Loucy (cell line): ENCODE measurements around the gene TSG101.

Experiments
- H2AFZ ChIP-seq: fragments of 200-600 bp; sonication (generic); 2 replicates; pipeline ENCODE4 v1.6.0; 2016; ENCODE audit warnings: antibody characterized with exemption, mild to moderate bottlenecking, low read length, moderate library complexity
- H3F3A ChIP-seq: fragments of 200-600 bp; 2 replicates; pipeline ENCODE4 v1.6.0; 2016; ENCODE audit warnings: antibody characterized with exemption, low read depth, mild to moderate bottlenecking
- H3K27me3 ChIP-seq: fragments of 200-600 bp; sonication (generic); 2 replicates; pipeline ENCODE4 v1.6.1; 2014; ENCODE audit warnings: low read length, mild to moderate bottlenecking; ENCODE audit not compliant: insufficient read depth, poor library complexity, severe bottlenecking
- H3K36me3 ChIP-seq: fragments of 200-600 bp; sonication (generic); 2 replicates; pipeline ENCODE4 v1.6.1; 2016; ENCODE audit warnings: low read length; ENCODE audit not compliant: insufficient read depth
- H3K4me1 ChIP-seq: fragments of 200-600 bp; sonication (generic); 2 replicates; pipeline ENCODE4 v1.5.1; 2014; ENCODE audit warnings: low read length, mild to moderate bottlenecking; ENCODE audit not compliant: insufficient read depth, poor library complexity, severe bottlenecking
- H3K4me2 ChIP-seq: fragments of 200-600 bp; sonication (generic); 2 replicates; pipeline ENCODE4 v1.6.0; 2014; ENCODE audit warnings: antibody characterized with exemption, low read length, low read depth, mild to moderate bottlenecking; ENCODE audit not compliant: poor library complexity, severe bottlenecking
- H3K4me3 ChIP-seq: fragments of 200-600 bp; sonication (generic); 2 replicates; pipeline ENCODE4 v1.5.1; 2014; ENCODE audit warnings: low read length, mild to moderate bottlenecking, mixed read lengths; ENCODE audit not compliant: poor library complexity, severe bottlenecking
- H3K79me2 ChIP-seq: fragments of 200-600 bp; sonication (generic); 2 replicates; pipeline ENCODE4 v1.6.1; 2014; ENCODE audit warnings: low read length; ENCODE audit not compliant: insufficient read depth
- H3K9ac ChIP-seq: fragments of 200-600 bp; sonication (generic); 2 replicates; pipeline ENCODE4 v1.6.0; 2014; ENCODE audit warnings: mild to moderate bottlenecking, low read depth, low read length, moderate library complexity; ENCODE audit not compliant: poor library complexity, severe bottlenecking
- H3K9me2 ChIP-seq: fragments of 200-600 bp; sonication (generic); replicated peaks from 2 replicates; pipeline ENCODE4 v1.6.1; 2016; ENCODE audit warnings: low read depth, low read length, mixed read lengths
- H3K9me3 ChIP-seq: fragments of 200-600 bp; sonication (generic); 2 replicates; pipeline ENCODE4 v1.6.1; 2014; ENCODE audit warnings: mild to moderate bottlenecking, antibody characterized with exemption, low read length, low read depth; ENCODE audit not compliant: insufficient read depth
- H4K20me1 ChIP-seq: fragments of 200-600 bp; sonication (generic); 2 replicates; pipeline ENCODE4 v1.6.0; 2014; ENCODE audit warnings: antibody characterized with exemption, low read length, mild to moderate bottlenecking; ENCODE audit not compliant: insufficient read depth, poor library complexity, severe bottlenecking
- CTCF ChIP-seq: fragments of 200-600 bp; sonication (generic); conservative IDR thresholded peaks from 2 replicates; pipeline ENCODE4 v1.5.1; 2014; ENCODE audit warnings: mild to moderate bottlenecking, antibody characterized with exemption, low read length
- EZH2phosphoT487 ChIP-seq: fragments of 200-600 bp; IDR thresholded peaks from 2 replicates; pipeline ENCODE4 v1.6.1; 2018; ENCODE audit warnings: antibody characterized with exemption, mild to moderate bottlenecking, moderate library complexity, borderline replicate concordance

Gene TSG101

DNA sequence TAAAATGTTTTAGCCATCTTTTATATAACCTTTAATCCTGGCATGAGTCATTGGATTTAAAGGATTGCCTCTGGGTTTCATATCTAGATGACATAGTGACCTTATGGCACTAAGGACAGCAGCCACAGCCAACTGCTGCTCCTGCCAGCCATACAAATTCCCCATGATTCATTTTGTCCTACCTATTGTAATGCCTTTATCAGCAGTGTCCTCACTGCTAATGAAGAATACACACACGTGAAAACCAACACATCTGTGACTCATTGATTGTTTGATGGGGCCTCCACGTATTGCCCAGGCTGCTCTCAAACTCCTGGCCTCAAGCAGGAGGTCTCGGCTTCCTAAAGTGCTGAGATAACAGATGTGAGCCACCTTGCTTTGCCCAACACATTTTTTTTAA lies 69.3 kb downstream of the TSG101 start:
- Histone ChIP-seq H3K4me3 (no peak overlapping the region), H3K9me2 (no peaks in the 10 kb centered on the region), H4K20me1 (no peaks in the 10 kb centered on the region), H3K4me2 (no peak overlapping the region), H3K9ac (no peak overlapping the region), H3F3A (no peaks in the 10 kb centered on the region), H3K36me3 (no peaks in the 10 kb centered on the region), H3K27me3 (no peaks in the 10 kb centered on the region), H3K4me1 (no peaks in the 10 kb centered on the region), H3K9me3 (no peaks in the 10 kb centered on the region), H2AFZ (no peak overlapping the region), H3K79me2 (no peaks in the 10 kb centered on the region)
- TF ChIP-seq CTCF (no peak), EZH2phosphoT487 (no peak)

DNA sequence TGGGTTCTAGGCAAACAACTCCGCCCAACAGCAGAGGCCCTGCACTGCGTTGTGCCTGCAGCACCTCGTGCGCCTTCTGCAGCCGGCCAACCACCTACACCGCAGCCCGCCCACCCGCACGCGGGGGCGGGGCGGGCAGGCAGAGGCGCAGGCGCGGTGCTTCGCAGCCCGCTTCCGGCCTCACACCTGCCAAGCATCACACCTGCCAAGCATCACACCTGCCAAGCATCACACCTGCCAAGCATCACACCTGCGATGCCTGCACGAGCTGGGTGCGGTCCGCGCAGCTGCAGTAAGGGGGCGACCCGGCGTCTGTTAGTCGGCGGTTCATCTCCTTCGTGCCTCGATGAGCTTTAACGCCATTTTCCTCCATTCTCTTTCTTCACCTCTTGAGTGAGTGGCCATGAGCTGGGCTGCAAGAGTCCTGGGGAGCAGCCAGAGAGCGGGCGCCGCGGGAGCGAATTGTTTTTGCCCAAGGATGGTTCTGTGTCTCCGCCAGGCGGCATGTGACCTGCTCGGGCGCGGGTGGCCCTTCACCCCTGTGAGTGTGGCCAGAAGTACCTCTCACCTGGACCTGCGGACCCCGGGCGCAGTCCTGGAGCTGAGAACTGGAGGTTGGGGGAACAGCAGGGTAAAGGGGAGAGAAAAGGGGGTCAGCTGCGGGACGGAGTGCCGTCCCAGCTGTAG lies 70.9 kb downstream of the TSG101 start, which contains the start of gene LDHAL6A:
Gene LDHAL6A (plus strand): TSS at position 171 of the 687 bp plus-strand sequence. CDS start 825 bp downstream, outside the sequence.
- Histone ChIP-seq H3K79me2 (no peaks in the 10 kb centered on the region), H3K27me3 (no peaks in the 10 kb centered on the region), H3K4me3 (no peak within 1 kb of the TSS), H3K9me3 (no peaks in the 10 kb centered on the region), H3K36me3 (no peaks in the 10 kb centered on the region), H4K20me1 (no peaks in the 10 kb centered on the region), H3K4me1 (no peaks in the 10 kb centered on the region), H2AFZ (no peak within 1 kb of the TSS), H3K4me2 (no peak within 1 kb of the TSS), H3K9me2 (no peaks in the 10 kb centered on the region), H3K9ac (no peak within 1 kb of the TSS), H3F3A (no peaks in the 10 kb centered on the region)
- TF ChIP-seq EZH2phosphoT487 (no peak), CTCF (no peak)

DNA sequence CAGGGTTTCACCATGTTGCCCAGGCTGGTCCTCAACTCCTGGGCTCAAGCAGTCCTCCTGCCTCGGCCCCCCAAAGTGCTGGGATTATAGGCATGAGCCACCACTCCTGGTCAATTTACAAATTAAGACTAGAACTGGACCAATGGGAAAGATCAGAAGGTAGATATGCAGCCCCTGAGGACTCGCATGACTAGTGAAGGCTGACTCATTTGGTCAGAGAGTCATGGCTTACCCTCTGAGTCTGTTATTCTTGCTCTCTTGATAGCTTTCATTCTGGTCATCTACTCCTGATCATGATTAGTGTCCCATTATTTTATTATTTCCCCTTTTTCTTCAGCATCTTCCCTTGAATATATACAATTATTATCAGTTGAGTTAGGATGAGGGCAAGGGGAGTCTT lies 73.8 kb downstream of the TSG101 start:
- Histone ChIP-seq H3K27me3 (no peaks in the 10 kb centered on the region), H3K9me2 (no peaks in the 10 kb centered on the region), H3K4me1 (no peaks in the 10 kb centered on the region), H3K36me3 (no peaks in the 10 kb centered on the region), H3K4me2 (no peak overlapping the region), H4K20me1 (no peaks in the 10 kb centered on the region), H3F3A (no peaks in the 10 kb centered on the region), H3K79me2 (no peaks in the 10 kb centered on the region), H3K4me3 (no peak overlapping the region), H3K9me3 (no peaks in the 10 kb centered on the region), H3K9ac (no peak overlapping the region), H2AFZ (no peak overlapping the region)
- TF ChIP-seq EZH2phosphoT487 (no peak), CTCF (no peak)
